HT-29 (cell line): ENCODE measurements around the gene GALM. TPM values are rescaled to one million over a fixed set of nuclear protein-coding genes. Genes with fewer than 3 reads are reported as not detected.
"Not testable (repeated sequence)": the region's sequence is repeated elsewhere in the genome, so short reads cannot be mapped to it uniquely, and the experiment has no call there.

Experiments used
- DNase-seq: peaks from one replicate; pipeline ENCODE4 v3.0.0-alpha.2; 2015; ENCODE audit warnings: low spot score
- total RNA-seq: library from RNA; depleted of rRNA; stranded (reverse); fragments of >200 nt; shearing (Covaris generic); gene quantifications from 2 replicates; pipeline ENCODE4 v1.2.3, GENCODE V29; 2014

Gene GALM
- total RNA-seq, 1 experiment from 2014 or later = 25.0 TPM

- no peak for DNase-seq
Observed at GRCh38 chr2:38739524-38739923, 73.6 kb downstream of the GALM start.

- peak; percentile 71 for DNase-seq
Observed at GRCh38 chr2:38740851-38741731, 75.2 kb downstream of the GALM start.

GRCh38 chr2:38742797-38743559 lies 77.1 kb downstream of the GALM start:
- DNase-seq = no peak

- no peak for DNase-seq
Observed at GRCh38 chr2:38743672-38744398, 77.9 kb downstream of the GALM start.

GRCh38 chr2:38744399-38744780 lies 78.5 kb downstream of the GALM start:
- DNase-seq = no peak

- DNase-seq = no peak
Observed at GRCh38 chr2:38745267-38745666, 79.4 kb downstream of the GALM start.

- DNase-seq = no peak
Observed at GRCh38 chr2:38747007-38747424, 81.1 kb downstream of the GALM start.

GRCh38 chr2:38747819-38748218 lies 81.9 kb downstream of the GALM start:
- DNase-seq = no peak

- no peak for DNase-seq
Observed at GRCh38 chr2:38748391-38748790, 82.5 kb downstream of the GALM start.

- no peak for DNase-seq
Observed at GRCh38 chr2:38748943-38749804, 83.3 kb downstream of the GALM start.

- peak; percentile 51 for DNase-seq
Observed at GRCh38 chr2:38750011-38750890, 84.3 kb downstream of the GALM start.

GRCh38 chr2:38750891-38751595 lies 85.1 kb downstream of the GALM start, which contains the start of gene SRSF7:
Gene SRSF7, minus strand, starts transcription at chr2:38751361. Its CDS starts 105 bp downstream, at chr2:38751256.
- peak; percentile 99 for DNase-seq

GRCh38 chr2:38751596-38752410 lies 85.9 kb downstream of the GALM start:
- no peak for DNase-seq

GRCh38 chr2:38754049-38754448 lies 88.1 kb downstream of the GALM start:
- no peak for DNase-seq

- DNase-seq = no peak
Observed at GRCh38 chr2:38754506-38754905, 88.6 kb downstream of the GALM start.

- DNase-seq = not testable (repeated sequence)
Observed at GRCh38 chr2:38755891-38756290, 90.0 kb downstream of the GALM start.

GRCh38 chr2:38763228-38763627 lies 97.3 kb downstream of the GALM start:
- no peak for DNase-seq

GRCh38 chr2:38763728-38764127 lies 97.8 kb downstream of the GALM start:
- DNase-seq = no peak
